Spinal cord (tissue), 10 donors: ENCODE measurements around the gene AUH. TPM values are rescaled to one million over a fixed set of nuclear protein-coding genes. Genes with fewer than 3 reads are reported as not detected.

Source experiments
- DNase-seq, 6 donors: peaks; one replicate each; pipeline versions ENCODE4 v3.0.0 to v3.0.0-alpha.2; 2013 to 2015; ENCODE audit warnings: low spot score in 6 of 6, low read depth in 4 of 6
- H3K27ac ChIP-seq: one replicate; pipeline ENCODE4 v1.5.1; 2013; ENCODE audit warnings: low read depth, low read length, control low read depth
- H3K27me3 ChIP-seq: one replicate; pipeline ENCODE4 v1.6.1; 2013; ENCODE audit warnings: low read length; ENCODE audit not compliant: control insufficient read depth, insufficient read depth
- H3K36me3 ChIP-seq: one replicate; pipeline ENCODE4 v1.6.1; 2013; ENCODE audit warnings: low read length; ENCODE audit not compliant: control insufficient read depth, insufficient read depth
- H3K4me1 ChIP-seq: one replicate; pipeline ENCODE4 v1.6.1; 2013; ENCODE audit warnings: low read length; ENCODE audit not compliant: control insufficient read depth, insufficient read depth
- H3K4me3 ChIP-seq: one replicate; pipeline ENCODE4 v1.5.1; 2013; ENCODE audit warnings: low read depth, low read length, control low read depth
- H3K9me3 ChIP-seq: one replicate; pipeline ENCODE4 v1.6.1; 2013; ENCODE audit warnings: low read length; ENCODE audit not compliant: control insufficient read depth, insufficient read depth
- WGBS: methylation state at CpG from one replicate; pipeline ENCODE4 v1.1.5; 2013; ENCODE audit warnings: missing lambda C conversion rate; ENCODE audit not compliant: insufficient coverage; 5-methylcytosine and 5-hydroxymethylcytosine counted together
- polyA plus RNA-seq, 2 donors: library from polyadenylated mRNA; unstranded; fragments of 120-200 nt; gene quantifications; one replicate each; pipeline ENCODE4 v1.2.1, GENCODE V29; 2013; ENCODE audit not compliant: insufficient read length in 2 of 2
- total RNA-seq, 2 donors: library from RNA; depleted of rRNA in 1 of 2; stranded (reverse); fragments of 120-200 nt in 1 of 2; fragments of >200 nt in 1 of 2; gene quantifications; one replicate each; pipeline versions ENCODE4 v1.2.3 to v1.2.4, GENCODE V29; 2013 to 2014
- donor health status: healthy.

The AUH gene
- total and polyA plus RNA-seq, 4 donors = 19.6 to 34.8 (median 26.5) TPM

DNA sequence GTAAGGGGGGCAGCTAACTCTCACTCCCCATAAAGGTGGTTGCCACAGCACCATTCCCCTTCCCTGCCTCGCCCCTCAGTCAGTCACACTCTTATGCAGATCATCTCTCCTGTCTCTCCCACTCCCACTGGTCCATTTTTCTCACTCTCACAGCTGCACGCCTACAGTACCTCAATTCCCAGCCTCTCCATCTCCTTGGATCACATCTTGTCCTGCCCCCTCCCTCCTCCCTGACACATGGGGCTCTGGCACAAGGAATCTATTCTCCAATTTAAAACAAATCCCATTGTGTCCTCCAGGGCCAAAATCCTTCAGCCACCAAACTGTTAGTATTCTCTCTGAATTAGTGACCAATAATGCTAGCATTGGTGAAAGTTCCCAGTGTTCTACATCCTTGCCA, 114.4 kb downstream of the AUH start:
- Histone ChIP-seq H3K36me3 (no peaks in the 10 kb centered on the region), H3K9me3 (no peaks in the 10 kb centered on the region), H3K27ac (no peak overlapping the region), H3K4me3 (no peak overlapping the region), H3K27me3 (no peaks in the 10 kb centered on the region), H3K4me1 (peaks cover 8% of the 10 kb centered on the region)
- no peak for DNase-seq
- 82% methylated on average over 2 of the region's 2 CpGs for WGBS

DNA sequence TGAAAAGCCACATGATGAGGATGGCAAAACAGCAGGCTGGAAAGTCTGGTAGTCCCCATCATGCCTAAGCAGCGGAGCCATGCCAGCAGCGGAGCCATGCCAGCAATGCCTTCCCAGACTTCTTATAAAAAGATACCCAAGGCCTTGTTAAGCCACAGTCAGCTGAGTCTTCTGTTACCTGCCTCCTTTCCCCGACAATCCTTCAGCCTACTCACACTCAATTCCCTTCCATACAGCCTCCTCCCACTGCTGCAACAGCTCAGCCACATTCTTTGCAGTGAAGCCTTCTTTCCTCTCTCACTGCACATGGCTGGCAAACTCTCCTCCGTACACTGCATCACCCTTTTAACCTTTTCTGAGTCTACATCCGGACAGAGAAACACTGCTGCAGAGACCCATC, 114.9 kb downstream of the AUH start:
- peak in 2 of 6 donors; percentile 13 to 56 for DNase-seq
- WGBS = 64% methylated on average over 5 of the region's 5 CpGs
- H3K4me1 ChIP-seq = peaks cover 10% of the 10 kb centered on the region

DNA sequence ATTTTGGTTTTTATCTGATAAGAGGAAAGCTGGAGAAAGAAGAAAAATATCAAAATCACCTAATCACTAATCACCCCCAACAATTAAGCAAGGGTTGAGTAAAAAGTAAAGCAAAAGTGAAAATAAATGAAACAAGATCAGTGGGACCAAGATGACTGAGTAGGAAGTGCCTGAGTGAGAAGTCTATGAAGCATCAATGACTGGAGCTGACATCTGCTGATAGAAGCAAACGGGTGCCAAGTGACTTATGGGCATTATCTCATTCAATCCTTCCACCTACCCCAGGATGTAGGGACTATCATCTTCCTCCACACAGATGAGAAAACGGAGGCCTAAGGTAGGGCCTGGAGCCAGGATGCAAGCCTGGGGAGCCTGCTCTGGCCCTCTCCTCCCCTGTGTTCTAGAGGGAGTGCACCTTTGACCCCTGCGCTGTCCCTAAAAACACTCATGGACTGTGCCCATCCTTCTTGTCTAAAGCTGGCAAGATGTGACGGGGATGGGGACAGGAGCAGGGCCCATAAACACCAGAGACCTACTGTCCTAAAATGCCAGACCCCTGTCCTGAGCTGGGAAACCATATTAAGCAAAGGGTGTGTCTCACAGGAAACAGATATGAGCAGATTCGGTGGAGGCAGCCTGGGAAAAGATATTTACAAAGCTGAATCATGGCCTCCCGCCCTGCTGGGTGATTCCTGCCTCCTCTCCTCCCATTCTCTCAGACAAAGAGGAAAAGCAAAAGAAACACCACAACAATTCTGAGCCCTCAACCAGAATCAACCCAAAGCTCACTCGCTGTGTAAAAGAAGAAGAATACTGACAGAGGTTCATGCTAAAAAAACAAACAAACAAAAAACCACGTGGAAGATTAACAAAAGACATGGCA, 116.0 kb downstream of the AUH start:
- no peak for DNase-seq
- 63% methylated on average over 3 of the region's 8 CpGs for WGBS
- H3K4me1 ChIP-seq = peaks cover 11% of the 10 kb centered on the region
- H3K9me3 ChIP-seq = no peaks in the 10 kb centered on the region
- no peak overlapping the region for H3K27ac ChIP-seq
- H3K36me3 ChIP-seq = no peaks in the 10 kb centered on the region
- no peaks in the 10 kb centered on the region for H3K27me3 ChIP-seq
- no peak overlapping the region for H3K4me3 ChIP-seq

More for the DNA sequence above, 114.9 kb downstream of the AUH start:
- H3K27me3 ChIP-seq = no peaks in the 10 kb centered on the region
- H3K4me3 ChIP-seq = no peak overlapping the region
- no peaks in the 10 kb centered on the region for H3K36me3 ChIP-seq
- H3K27ac ChIP-seq = no peak overlapping the region
- H3K9me3 ChIP-seq = no peaks in the 10 kb centered on the region

DNA sequence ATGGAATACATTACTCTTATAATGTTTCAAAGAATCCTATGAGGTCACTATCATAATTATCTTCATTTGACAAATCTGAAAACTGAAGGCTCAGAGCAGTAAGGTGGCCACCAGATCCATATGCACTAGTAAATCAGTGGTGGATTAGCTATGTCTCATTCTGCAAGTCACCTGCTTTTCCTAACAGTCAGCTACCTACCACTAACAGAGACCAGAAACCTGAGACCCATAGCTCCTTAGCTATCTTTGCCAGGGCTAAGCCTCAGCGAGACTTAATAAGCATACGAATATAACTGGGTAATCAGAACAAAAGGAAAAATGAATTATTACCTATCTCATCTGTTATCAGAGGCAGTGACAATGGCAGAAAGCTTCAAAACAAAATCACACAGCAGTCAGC, 118.7 kb downstream of the AUH start:
- H3K27ac ChIP-seq = no peak overlapping the region
- peaks cover 11% of the 10 kb centered on the region for H3K4me1 ChIP-seq
- H3K27me3 ChIP-seq = no peaks in the 10 kb centered on the region
- H3K4me3 ChIP-seq = no peak overlapping the region
- DNase-seq = no peak
- no peaks in the 10 kb centered on the region for H3K9me3 ChIP-seq
- no peaks in the 10 kb centered on the region for H3K36me3 ChIP-seq
- no CpG with 5 or more reads among the region's 2 CpGs for WGBS

DNA sequence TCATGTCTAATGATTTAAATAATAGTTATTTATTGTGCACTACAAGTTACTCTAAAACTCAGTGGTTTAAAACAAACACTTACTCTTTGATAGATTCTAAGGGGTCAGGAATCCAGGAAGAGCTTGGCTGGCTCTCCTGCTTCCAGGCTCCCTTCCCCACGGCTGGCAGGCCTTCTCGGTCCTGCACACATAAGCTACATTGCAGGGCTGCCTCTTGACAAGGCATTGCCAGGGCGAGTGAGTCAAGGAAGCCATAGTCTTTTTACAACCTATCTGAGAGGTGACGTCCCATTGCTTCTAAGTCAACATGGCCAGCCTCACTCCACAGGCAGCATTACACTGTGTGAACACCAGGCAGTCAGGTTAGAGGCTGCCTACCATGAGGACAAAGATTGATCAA, 119.8 kb downstream of the AUH start:
- Histone ChIP-seq H3K4me1 (peaks cover 7% of the 10 kb centered on the region), H3K36me3 (no peaks in the 10 kb centered on the region), H3K27ac (no peak overlapping the region), H3K9me3 (no peaks in the 10 kb centered on the region), H3K27me3 (no peaks in the 10 kb centered on the region), H3K4me3 (no peak overlapping the region)
- WGBS = 68% methylated on average over 4 of the region's 4 CpGs
- peak in 1 of 6 donors; percentile 43 for DNase-seq

DNA sequence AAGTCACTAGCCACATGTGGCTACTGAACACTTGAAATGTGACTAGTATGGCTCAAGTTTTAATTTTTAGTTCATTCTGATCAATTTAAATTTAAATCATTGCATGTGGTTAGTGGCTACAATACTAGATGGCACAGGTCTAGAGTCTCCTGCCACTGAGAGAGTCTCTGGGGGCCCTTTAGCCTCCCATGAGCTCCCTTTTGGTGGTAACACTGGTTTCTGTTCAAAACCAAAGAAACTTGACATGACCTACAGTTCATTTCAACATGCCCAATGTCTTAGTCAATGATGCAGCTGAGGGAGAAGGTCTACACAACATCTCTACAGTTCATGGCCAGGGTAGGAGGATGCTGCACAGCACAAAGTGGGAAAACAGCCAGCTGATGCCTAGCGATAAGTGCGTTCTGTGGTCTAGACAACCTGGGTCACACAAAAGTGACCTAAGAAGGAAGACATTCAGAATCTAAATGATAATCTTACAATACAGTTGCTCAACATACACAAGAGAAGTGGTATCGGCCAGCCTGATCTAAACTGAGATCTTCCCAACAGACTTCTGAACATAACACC, 121.0 kb downstream of the AUH start:
- WGBS = 83% methylated on average over 2 of the region's 3 CpGs
- Histone ChIP-seq H3K4me3 (no peak overlapping the region), H3K4me1 (peaks cover 4% of the 10 kb centered on the region), H3K36me3 (no peaks in the 10 kb centered on the region), H3K27ac (no peak overlapping the region), H3K9me3 (no peaks in the 10 kb centered on the region), H3K27me3 (no peaks in the 10 kb centered on the region)
- DNase-seq = no peak

DNA sequence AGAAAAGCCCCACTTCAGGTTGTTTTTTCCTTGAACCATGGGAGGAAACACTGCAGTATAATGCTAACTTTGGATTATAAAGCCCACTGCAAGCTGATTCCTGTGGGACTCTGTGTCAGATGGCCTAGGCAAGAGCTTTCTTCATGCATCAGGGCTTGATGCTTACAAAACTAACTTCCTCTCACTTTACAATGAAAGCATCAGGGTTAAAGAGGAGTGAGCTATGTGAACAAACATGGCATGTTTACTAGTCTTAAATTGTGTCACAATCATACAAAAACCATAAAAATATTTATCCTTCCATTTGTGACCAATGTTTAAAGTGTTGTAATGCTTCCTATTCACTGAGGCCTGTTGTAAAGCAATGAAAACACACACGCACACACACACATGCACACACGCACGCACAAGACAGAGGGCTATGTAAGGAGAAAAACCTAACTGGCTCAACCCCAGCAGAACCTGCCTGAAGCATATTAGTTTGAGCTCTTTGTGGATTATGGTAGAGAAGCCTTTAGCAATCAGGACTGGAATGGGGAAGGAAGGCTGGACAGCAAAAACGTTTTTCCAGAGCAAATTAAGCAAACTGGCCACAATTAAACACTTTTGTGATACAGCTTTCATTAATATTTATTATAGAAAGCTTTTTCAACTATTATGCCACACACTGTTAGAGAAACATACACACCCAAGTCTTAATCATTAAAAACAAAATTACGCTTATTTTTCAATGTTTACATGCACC, 122.2 kb downstream of the AUH start:
- WGBS = no CpG with 5 or more reads among the region's 5 CpGs
- Histone ChIP-seq H3K27me3 (no peaks in the 10 kb centered on the region), H3K4me1 (peaks cover 4% of the 10 kb centered on the region), H3K9me3 (no peaks in the 10 kb centered on the region), H3K27ac (no peak overlapping the region), H3K36me3 (no peaks in the 10 kb centered on the region), H3K4me3 (no peak overlapping the region)
- DNase-seq = no peak

DNA sequence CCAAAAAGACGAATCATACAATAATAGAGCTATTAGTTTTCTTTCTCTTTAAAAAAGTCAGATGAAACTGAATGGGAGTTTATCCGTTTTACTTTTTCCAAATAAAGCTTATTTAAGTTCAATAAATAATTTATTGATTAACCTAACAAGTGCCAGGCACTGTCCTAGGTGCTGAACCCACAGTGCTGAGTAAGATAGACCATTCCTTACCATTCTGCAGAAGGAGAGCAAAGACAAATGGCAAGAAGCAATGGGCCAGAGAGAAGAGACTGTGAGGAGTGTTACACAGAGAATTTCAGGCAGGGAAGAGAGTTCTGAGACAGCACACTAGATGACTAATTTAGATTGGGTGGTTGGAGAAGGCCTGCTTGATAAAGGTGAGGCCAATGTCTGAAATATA, 127.2 kb downstream of the AUH start:
- no peaks in the 10 kb centered on the region for H3K4me1 ChIP-seq
- WGBS = no CpG with 5 or more reads among the region's 2 CpGs
- no peak overlapping the region for H3K4me3 ChIP-seq
- DNase-seq = no peak
- no peaks in the 10 kb centered on the region for H3K36me3 ChIP-seq
- no peaks in the 10 kb centered on the region for H3K27me3 ChIP-seq
- H3K27ac ChIP-seq = no peak overlapping the region
- H3K9me3 ChIP-seq = no peaks in the 10 kb centered on the region

DNA sequence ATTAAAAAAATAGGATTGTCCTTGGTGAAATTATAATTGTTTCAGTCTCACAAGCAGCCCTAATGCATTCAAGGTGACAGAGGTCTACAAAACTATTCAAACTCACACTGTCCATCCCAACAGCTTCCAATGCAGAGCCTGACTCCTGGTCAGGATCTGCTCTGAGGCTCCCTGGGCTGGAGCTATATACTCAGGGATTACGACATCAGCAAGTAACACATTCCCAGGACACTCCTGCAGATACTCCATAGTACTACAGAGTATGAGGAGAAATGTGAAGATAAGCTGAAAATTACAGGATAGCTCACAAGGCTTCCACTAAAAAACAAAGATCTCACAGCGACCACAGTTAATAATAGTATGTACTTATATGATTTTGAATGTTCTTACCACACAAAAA, 130.1 kb downstream of the AUH start:
- no CpG with 5 or more reads among the region's 2 CpGs for WGBS
- Histone ChIP-seq H3K4me3 (no peak overlapping the region), H3K36me3 (no peaks in the 10 kb centered on the region), H3K27me3 (no peaks in the 10 kb centered on the region), H3K27ac (no peak overlapping the region), H3K4me1 (no peaks in the 10 kb centered on the region), H3K9me3 (no peaks in the 10 kb centered on the region)
- no peak for DNase-seq
